ENCODE results near the gene ARL5B. TPM values are rescaled to one million over a fixed set of nuclear protein-coding genes. Genes with fewer than 3 reads are reported as not detected.

Gene ARL5B
- total and polyA plus RNA-seq, 2 of the 8 experiments (the other 6 are each of a cell fraction or from before 2014, with no cell fraction given): 8.4 to 52.1 TPM

GRCh38 chr10:18681971-18682411, 22.8 kb downstream of the ARL5B start (continued):
- TF ChIP-seq RAD21 (IDR thresholded peaks at IDR 0.05 in 1 of 2, conservative IDR thresholded peaks at IDR 0.05 in 1 of 2; ENCODE audit: low read depth in 2 of 2, low read length in 2 of 2) (no peak), NANOG (IDR thresholded peaks at IDR 0.05; ENCODE audit: insufficient read depth, low read depth, low read length, poor library complexity, severe bottlenecking) (no peak), SAP30 (IDR thresholded peaks at IDR 0.05; ENCODE audit: insufficient read depth, insufficient replicate concordance, low read length) (no peak)

Measured in H1 (cell line).